GM10847 (cell line): Measurements from ENCODE around the gene ASCC1.

Experiments used
- POLR2A ChIP-seq: IDR thresholded peaks from 2 replicates; pipeline ENCODE4 v1.6.1; 2011; ENCODE audit not compliant: insufficient read length; ENCODE audit errors: extremely low read depth

Gene ASCC1

DNA sequence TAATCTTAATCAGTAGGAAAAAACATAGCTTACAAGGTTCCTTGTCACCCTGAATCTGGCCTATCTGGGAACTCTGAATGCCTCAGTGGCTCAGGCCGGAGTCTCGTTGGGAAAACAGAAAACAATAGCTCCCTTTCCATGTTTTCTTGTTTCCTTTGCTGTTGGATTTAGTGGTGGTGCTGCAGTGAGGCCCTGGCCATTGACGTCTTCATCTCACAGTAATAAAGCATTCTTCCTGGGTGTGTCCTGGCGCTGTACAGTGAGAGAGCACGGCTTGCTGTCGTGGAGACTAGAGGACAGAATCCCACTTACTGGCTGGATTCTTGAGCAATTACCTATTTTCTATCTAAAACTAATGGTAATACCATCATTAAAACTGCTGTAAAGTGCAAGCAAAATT is 126.5 kb downstream of the ASCC1 start:
- no peak for TF ChIP-seq POLR2A

DNA sequence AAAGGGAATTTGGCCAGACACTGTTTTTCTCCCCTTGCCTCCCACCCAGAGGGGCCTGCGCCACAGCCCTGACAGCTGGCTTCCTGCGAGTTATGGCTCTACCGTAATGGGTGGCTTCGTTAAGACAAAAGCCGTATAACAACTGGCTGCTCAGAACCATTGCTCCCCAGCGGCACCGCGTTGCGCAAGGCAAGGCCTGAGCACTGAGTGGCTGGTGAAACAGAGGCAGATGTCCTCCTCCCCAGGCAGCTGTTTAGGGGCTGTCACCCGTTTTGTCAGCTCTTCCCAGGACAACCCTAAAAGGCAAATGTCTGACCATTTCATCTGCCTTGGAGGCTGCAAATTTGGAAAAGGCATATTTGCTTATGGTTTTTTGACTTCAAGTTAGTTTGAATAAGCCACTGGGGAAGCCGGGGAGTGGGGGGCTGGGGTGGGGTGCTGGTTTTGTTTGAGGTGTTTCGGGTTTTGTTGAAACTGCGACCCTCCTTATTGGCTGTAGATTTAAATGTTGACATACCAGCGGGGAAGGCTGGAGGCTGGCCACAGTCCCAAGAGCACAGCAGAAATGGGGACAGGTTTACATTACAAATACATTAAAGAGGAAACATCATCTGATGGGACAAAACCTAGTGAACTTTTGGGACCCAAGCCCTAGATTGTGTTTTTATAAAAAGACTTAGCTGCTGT is 127.0 kb downstream of the ASCC1 start:
- TF ChIP-seq POLR2A: no peak

DNA sequence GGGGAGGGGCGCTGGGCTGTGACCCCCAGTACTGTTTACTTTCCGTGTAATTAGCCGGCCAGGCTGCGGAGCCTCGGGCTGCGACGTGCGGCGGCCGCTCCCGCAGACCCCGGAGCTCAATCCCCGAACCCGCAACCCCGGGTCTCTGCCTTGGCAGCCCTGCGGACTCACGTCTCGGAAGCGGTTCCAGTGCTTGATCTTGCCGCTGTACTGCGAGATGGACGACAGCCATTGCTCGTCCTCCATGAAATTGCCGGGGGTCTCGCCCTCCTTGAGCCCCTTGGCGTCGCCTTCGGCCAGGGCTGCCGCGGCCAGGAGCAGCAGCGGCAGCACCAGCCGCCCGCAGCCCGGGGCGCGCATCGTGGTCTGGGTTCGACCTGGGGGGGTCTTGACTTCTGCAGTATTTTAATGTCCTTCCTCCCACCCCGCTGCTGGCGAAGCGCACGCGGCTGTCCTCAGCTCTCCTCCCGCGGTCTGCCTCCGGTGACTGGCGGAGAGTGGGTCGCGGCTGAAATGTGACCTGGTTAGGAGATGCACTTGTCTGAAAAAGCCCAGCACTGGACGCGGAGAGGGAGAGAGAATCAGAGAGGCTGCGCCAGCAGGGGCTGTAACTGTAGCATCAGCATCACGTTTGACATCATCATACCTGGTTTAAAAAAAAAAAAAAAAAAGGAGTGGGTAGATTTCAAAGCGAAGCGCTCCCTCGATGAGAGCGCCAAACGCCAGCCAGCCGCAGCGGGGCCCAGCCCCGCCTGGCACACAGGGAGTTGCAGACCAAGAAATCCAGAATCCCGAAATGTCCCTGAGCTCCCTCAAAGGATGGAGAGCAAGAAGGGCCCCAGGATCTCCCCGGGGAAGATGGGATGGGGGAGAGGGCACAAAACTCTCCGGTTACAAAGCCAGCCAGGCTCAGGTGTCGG is 127.8 kb downstream of the ASCC1 start, which contains the start of gene SPOCK2:
TSS of gene SPOCK2 (minus strand) at position 583 of the 920 bp plus-strand sequence. CDS start at position 360, 223 bp downstream.
- no peak for TF ChIP-seq POLR2A

DNA sequence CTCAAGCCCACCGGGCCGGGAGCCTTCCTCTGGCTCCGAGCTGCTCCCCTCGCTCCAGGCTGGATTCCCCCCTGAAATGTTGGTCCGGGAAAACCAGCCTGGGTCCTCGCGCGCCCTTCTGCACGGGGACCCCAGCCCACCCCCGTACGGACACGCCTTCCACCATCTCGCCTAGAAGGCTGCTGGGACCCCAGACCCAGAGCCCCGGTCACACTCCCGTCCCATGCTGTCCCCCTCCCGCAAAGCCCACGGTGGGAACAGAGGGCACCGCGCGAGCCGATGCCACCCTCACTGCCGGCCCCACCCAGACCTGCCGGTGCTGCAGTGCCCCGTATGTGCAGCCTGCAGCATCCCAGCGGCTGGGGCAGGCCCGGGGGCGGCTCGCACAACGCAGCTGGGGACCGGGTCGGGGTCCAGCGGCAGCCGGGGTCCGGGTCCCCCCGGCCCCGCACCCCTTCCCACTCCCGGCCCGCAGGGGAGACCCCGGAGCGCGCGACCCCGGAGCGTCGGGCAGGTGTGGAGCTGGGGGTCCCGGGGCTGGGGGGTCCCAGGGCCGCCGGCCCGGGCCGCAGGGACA is 128.6 kb downstream of the ASCC1 start:
- TF ChIP-seq POLR2A: no peak

DNA sequence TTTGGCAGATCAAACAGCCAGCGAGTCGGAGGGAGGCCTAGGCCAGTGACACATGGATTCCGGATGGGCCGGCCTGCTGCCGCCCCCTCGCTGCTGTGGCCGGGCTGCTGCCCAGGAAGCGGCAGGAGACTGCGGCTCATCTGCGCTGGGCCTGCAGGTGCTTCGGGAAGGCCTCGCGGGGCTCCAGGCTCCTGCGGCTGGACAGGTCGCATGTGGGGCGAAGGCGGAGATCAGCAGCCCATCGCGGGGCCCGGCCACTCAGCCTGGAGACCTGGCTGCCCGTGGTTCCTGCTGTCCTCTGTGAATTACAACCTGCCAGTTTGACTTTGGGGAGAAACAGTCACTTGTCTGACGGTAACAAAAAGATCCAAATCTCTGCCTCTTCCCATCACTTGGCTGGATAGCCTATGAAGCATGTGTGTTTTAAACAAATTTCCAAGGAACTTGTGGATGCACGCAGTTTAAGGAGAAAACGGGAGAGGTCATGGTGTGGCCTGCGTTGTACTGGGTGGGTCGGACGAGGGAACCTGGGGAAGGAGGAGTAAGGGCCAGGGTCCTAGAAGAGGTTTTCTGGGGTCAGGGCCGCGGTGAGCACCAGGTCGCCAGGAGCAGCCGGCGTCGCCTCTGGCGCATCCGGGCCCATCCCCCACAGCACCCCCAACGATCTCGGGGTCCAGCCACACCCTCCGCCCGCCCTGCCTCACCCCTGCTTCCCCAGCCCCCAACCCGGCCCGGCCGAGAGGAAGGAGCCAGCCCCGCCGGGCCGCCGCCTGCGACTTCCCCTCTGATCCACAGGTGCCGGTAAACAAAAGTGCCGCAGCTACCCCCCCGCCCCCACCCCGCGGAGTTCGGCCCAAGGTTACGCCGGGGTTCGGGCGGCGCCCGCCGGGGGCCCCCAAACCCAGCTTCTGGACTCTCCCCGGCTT is 129.3 kb downstream of the ASCC1 start:
- TF ChIP-seq POLR2A: no peak

DNA sequence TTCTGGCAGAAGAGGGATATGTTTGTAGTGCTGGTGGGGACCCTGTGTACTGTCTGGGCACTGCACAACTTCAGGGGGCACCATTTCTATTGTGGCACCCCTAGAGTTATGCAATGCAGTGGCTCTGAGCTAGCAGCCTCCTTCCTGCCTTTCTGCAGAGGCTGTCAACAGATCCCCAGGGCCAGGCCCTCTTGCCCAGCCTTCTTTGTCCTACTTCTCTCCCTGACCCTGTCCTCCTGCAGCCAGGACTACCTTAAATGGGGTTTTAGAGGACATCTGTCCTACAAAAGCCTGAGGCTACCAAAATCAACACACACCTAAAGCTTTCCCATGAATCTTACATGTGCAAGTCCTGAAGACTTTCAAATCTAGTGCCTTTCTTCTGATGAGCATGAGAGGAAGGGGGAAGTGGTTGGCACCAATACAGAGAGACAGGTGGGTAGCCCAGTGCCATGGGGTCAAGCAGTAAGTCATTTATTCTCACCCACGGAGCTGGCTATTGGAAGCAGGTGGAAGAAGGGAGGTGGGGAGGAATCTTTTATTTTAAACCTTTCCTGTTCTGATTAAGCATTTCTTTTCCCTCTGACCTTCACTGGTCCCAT is 130.1 kb downstream of the ASCC1 start:
- TF ChIP-seq POLR2A: no peak

DNA sequence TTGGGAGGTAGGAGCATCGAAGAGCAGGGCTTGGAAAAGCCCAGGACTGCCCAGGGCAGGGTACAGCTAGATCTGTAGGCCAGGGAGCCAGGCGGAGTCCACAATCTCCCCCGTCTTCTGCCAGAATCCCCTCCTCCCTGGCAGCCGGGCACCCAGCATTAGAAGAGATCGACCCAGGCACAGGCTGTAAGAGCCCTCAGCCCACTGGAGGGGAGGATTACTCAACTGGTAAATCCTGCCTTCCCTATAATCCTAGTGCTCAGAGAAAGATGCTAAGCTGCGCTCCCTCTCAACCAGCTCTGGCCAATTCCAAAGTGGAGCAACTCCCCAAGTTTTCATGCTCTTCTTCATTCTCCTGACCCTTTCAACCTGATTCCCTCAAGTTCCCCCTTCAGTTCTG is 130.9 kb downstream of the ASCC1 start:
- TF ChIP-seq POLR2A: no peak

DNA sequence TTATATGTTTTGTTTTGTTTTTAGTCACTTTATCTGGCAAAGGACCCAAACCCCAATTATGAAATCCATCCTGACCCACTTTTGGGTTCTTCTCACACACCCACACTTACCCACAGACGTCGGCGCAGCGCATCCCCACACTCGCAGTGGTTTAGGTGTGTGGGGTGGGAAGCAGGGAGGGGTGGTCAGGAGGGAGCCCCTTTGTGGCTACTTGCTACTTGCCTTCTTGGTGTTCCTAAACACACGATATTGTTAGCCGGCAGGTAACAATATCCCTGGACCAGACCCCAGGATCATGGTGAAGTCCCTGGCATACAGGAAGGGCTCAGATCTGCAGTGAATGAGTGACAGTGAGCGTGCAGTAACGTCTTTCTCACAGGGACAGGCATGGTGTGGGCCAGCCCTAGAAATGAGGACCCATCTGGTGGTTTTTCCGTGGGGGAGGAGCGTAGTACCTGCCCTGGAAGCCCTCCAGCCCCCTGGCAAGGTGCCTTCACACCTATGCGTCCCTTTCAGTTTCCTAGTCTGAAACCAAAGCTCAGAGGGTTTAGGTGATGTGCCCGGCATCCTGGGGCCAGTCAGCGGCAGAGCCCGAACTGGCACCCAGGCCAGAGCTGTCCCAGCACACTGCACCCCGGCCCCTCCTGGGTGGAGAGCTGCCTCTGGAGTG is 132.2 kb downstream of the ASCC1 start:
- no peak for TF ChIP-seq POLR2A

DNA sequence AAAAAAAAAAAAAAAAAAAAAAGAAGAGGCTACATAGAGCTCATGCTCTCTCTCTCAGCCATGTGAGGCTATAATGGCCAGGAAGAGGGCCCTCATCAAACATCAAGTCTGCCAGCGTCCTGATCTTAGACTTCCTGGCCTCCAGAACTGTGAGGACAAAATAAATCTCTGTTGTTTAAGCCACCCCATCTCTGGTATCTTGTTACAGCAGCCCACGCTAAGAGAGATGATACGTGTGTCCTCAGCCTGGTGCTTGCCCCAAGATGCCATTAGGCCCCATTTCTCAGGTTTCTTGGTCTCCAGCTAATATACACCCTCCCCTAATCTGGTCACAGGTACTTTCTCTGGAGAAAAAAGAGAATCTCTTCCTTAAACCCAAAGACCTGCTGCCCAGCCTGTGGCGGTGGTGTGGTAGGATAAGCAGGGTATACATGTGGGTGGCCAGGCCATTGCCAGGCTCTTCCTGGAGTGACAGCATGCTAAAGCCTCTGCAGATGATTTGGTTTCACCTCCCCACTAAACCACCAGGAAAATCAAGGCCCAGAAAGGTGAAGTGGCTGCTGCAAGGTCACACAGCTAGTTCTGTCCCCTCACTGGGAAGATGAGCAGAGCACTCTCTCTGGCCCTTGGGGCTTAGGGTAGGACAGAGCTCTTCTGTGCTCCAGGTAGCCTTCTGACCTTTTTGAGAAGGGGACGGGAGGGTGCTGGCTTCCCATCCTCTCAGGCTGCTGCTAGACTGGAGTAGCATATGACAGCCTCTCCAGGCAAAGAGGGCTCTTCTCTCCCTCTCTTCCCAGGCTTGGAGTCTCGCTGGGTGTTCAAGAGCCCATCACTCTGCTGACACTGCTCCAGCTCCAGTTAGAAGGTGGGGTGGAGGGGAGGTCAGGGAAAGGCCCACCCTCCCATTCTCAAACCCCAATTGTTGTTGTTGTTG is 133.0 kb downstream of the ASCC1 start:
- TF ChIP-seq POLR2A: no peak

DNA sequence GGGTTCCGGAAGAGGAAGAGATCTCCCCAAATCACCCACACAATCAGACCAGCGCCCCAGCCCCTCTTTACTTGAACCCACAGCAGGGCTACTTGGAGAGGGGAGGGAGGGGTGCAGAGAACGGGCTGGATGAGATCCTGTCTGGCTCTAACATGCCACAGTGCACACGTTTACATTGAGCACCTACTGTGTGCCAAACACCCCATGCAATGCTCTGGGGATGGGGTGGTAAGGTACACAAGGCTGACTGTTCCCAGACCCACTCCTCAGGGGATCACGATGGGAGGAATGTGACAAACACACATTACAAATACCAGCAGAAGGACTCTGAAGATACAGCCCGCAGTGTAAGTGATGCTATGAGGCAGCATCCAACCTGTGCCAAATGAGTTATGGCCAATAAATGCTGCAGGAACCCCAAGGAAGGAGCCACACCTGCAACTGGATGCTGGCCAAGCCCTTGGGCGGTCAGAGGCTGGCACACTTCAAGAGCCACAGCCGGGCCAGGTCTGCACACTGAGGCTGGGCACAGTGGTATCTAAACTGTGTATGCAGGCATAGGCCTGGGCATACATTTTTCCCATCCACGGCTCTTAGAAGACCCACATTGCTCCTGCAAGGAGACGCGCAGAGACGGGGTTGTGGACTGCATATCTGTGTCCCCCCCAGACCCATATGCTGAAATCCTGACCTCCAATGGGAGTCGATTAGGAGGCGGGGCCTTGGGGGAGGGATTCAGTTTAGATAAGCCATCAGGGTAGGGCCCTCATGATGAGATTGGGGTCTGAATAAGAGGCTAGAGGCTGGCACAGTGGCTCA is 134.1 kb downstream of the ASCC1 start:
- TF ChIP-seq POLR2A: no peak

DNA sequence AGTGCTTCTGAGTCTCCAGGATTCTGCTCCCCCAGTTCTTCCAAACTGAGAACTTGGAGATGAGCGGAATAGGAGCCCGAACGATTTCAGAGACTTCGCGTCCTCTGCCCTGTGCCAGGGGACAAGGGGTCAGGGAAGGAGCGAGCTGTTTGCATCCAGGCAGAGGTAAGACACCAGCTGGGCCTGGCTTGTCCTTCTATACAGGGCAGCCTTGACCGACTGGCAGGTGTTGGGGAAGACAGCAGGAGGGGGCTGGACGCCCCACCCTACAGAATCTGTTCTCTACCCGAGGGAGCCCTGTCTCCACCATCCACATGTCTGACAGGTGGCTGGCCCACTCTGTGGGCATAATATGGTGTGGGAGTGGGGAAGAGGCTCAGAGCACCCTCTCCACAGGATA is 134.9 kb downstream of the ASCC1 start:
- no peak for TF ChIP-seq POLR2A
